ENCODE data around the gene RAD23B.

Gene RAD23B

DNA sequence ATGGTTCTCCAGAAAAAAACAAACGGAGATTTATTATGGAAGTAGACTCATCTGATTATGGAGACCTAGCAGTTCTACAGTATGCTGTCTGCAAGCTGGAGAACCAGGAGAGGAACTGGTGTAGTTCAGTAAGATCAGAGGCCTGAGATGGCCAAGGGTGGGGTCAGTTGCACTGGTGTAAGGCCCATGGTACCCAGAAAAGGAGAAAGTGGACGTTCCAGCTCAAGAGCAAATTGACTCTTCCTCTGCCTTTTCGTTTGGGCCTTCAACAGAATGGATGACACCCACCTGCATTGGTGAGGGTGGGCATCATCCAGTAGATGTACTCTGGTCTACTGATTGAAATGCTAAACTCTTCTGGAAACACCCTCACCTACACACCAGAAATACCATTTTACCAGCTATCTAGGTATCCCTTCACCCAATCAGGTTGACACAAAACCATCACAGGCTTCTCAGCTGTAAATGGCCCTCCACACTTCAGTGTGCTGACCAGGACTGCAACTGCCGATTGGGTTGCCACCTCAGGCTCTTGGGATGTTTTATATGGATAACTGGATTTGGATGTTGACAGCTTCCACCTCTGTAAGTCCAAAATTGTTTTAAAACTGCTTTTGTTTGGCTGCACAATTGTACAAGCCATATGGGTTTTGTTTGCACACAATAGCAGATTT lies 51.2 kb downstream of the RAD23B start:
- H3K4me1 ChIP-seq (ENCODE audit: control insufficient read depth, insufficient read depth, low read length): no peaks in the 10 kb centered on the region
- H3K36me3 ChIP-seq (ENCODE audit: control insufficient read depth, insufficient read depth, low read length): peaks cover 20% of the 10 kb centered on the region
- no peak overlapping the region for H3K27ac ChIP-seq (ENCODE audit: low read depth, low read length)
- no peaks in the 10 kb centered on the region for H3K27me3 ChIP-seq (ENCODE audit: control insufficient read depth, insufficient read depth, low read length)
- no peak overlapping the region for H3K9ac ChIP-seq (ENCODE audit: low read length)
- no peak overlapping the region for H3K4me3 ChIP-seq (ENCODE audit: low read length)

DNA sequence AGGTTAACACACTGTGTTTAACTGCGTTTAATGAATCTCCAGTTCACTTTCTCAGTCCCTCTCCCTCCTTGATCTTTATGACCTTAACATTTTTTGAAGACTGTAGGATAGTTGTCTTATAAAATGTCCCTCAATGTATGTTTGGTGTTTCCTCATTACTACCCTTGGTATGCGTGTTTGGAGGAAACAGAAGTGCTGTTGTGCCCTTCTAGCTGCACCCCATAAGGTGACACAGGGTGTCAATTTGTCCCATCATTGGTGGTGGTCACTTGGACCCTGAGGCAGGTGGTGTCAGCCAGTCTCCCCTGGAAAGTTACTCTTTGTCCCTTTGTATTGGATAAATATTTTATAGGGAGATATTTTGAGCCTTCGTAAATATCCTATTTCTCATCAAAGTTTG lies 52.3 kb downstream of the RAD23B start:
- no peak overlapping the region for H3K4me3 ChIP-seq (ENCODE audit: low read length)
- no peak overlapping the region for H3K27ac ChIP-seq (ENCODE audit: low read depth, low read length)
- H3K36me3 ChIP-seq (ENCODE audit: control insufficient read depth, insufficient read depth, low read length): peaks cover 20% of the 10 kb centered on the region
- no peaks in the 10 kb centered on the region for H3K27me3 ChIP-seq (ENCODE audit: control insufficient read depth, insufficient read depth, low read length)
- no peak overlapping the region for H3K9ac ChIP-seq (ENCODE audit: low read length)
- H3K4me1 ChIP-seq (ENCODE audit: control insufficient read depth, insufficient read depth, low read length): no peaks in the 10 kb centered on the region

DNA sequence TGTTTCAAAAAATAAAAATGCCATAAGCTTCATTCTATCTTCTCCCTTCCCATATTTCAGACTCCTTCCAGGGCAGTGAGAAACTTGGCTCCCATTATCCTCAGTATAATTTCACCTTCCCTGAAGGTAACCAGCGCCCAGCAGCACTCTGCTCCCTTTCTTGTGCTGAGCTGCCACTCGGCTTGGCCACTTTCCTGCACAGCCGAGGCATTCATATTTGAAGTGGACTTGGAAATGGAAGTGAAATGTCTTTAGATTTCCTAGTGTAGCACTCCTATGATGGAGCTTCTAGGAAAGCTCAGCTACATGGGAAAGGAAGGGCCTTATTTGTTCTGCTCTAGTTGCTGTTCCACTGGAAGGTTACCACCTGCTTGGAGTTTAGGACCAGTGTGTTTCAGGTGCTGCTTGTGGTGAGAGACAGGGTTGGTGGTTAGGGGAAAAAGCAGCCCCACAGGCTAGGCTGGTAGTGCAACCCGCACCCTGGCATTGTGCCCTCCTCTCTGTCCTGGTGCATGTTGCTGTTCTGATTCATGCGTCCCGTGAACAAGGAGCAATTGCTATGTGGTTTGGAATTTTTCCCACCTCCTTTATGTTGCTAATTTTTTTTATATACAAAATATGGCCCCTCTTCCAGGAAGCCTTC lies 53.8 kb downstream of the RAD23B start:
- Histone ChIP-seq H3K27me3 (ENCODE audit: control insufficient read depth, insufficient read depth, low read length) (no peaks in the 10 kb centered on the region), H3K4me3 (ENCODE audit: low read length) (no peak overlapping the region), H3K4me1 (ENCODE audit: control insufficient read depth, insufficient read depth, low read length) (no peaks in the 10 kb centered on the region), H3K27ac (ENCODE audit: low read depth, low read length) (no peak overlapping the region), H3K9ac (ENCODE audit: low read length) (no peak overlapping the region), H3K36me3 (ENCODE audit: control insufficient read depth, insufficient read depth, low read length) (peaks cover 17% of the 10 kb centered on the region)

DNA sequence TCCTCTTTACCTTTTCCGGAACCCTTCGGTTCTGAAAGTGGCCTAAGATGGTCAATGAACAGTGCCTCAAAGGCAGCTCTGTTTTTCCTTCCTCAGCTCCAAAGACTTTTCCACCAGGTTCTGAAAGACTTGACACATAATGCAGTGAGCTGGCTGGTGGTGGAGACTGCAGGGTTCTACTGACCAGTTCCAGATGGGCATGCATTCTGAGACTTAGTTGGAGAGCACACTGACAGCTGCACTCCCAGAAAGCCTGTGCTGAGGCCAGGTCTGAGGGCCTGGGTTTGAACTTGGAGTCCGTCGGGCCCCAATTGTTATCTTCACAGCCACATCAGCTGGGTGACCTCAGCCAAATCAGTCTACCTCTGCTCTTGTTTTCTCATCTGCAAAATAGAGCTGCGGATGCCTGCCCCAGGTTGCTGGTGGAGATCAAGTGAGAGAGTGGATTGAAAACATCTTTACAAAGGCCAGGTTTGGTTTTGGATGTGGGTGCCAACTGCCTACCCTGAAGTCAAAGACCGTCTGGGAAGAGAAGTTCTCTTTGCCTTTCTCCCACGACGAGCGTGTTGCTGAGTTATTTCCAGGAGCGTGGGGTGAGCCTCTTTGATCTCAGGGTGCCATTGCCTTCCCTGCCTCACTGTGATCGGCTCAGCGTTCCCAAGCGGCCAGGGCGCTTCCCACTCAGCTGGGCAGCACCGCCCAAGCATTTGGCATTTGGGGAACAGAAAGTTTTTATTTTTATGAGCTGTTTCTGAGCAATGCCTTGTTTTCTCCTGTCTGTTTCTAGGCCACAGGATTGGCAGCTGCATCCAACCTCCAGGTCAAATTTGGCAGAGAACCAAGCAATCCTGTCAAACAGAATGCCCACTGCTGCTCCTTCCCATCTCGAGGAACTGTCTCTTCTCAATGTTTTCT lies 54.9 kb downstream of the RAD23B start:
- peaks cover 14% of the 10 kb centered on the region for H3K36me3 ChIP-seq (ENCODE audit: control insufficient read depth, insufficient read depth, low read length)
- H3K27me3 ChIP-seq (ENCODE audit: control insufficient read depth, insufficient read depth, low read length): no peaks in the 10 kb centered on the region
- H3K4me3 ChIP-seq (ENCODE audit: low read length): no peak overlapping the region
- H3K9ac ChIP-seq (ENCODE audit: low read length): no peak overlapping the region
- H3K27ac ChIP-seq (ENCODE audit: low read depth, low read length): no peak overlapping the region
- H3K4me1 ChIP-seq (ENCODE audit: control insufficient read depth, insufficient read depth, low read length): no peaks in the 10 kb centered on the region

DNA sequence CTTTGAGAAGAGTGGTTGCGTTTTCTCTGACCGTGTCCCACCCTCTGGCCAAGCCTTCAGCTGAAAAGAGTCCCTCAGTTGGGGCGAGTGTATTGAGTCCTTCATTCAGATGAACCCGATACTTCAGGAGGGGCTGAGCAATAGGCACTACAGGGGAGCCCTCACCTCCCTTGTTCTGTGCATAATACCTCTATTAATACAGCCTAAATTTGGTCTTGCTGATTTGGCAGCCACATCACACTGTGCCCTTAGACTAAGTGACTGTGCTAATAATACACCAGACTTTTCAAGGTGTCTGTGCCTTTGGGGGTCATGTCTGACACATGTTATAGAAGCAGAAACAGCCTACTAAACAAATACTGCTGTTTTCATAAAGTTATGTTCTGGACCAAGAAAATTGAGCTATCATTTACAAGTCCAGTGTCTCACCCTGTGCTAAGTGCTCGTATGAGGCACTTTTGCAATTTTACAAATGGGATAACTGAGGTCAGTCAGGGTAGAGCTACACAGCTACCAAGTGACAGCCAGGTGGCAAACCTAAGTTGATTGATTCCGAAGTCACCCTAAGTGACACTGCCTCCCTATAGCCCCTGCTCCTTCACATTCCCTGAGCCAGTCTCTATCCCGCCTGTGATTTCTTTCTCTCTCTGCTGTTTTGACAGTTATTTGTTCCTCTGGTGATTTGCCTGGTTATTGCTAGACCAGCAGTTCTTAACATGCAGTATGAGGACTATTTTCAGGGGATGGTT lies 56.0 kb downstream of the RAD23B start:
- Histone ChIP-seq H3K36me3 (ENCODE audit: control insufficient read depth, insufficient read depth, low read length) (peaks cover 3% of the 10 kb centered on the region), H3K4me1 (ENCODE audit: control insufficient read depth, insufficient read depth, low read length) (no peaks in the 10 kb centered on the region), H3K4me3 (ENCODE audit: low read length) (no peak overlapping the region), H3K9ac (ENCODE audit: low read length) (no peak overlapping the region), H3K27ac (ENCODE audit: low read depth, low read length) (no peak overlapping the region), H3K27me3 (ENCODE audit: control insufficient read depth, insufficient read depth, low read length) (no peaks in the 10 kb centered on the region)

DNA sequence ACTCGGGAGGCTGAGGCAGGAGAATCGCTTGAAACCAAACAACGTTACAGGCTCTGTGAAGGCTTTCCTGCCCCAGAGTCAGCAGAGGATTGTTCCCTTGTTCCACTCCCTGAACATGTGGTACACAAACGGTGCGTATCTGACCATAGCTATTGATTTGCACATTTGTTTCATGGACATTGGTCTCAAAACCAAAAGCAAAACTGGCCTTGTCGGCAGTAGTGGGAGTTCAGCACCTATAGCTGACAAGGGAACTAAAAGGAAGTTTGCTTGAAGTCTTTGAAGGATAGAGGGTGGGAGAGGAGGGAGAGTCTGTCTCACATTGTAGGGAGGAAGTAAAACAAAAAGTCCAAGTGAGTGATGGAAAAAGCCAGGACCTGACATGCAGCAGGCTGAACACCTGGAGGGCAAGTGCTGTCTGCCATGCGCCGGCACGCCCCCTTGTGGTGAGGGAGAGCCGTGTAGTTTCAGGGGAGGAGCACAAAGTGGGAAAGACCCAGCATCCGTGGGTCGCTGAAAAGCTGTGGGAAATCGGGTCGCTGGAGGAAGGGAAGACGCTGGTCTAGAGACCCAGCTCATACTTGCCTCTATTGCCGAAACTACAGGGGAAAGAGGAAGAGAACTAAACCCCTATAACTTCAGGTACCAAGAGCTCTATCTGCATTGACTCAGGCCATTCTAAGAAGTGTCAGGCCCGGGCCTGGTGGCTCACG lies 58.0 kb downstream of the RAD23B start:
- Histone ChIP-seq H3K4me1 (ENCODE audit: control insufficient read depth, insufficient read depth, low read length) (no peaks in the 10 kb centered on the region), H3K27ac (ENCODE audit: low read depth, low read length) (no peak overlapping the region), H3K9ac (ENCODE audit: low read length) (no peak overlapping the region), H3K27me3 (ENCODE audit: control insufficient read depth, insufficient read depth, low read length) (no peaks in the 10 kb centered on the region), H3K4me3 (ENCODE audit: low read length) (no peak overlapping the region), H3K36me3 (ENCODE audit: control insufficient read depth, insufficient read depth, low read length) (no peaks in the 10 kb centered on the region)

DNA sequence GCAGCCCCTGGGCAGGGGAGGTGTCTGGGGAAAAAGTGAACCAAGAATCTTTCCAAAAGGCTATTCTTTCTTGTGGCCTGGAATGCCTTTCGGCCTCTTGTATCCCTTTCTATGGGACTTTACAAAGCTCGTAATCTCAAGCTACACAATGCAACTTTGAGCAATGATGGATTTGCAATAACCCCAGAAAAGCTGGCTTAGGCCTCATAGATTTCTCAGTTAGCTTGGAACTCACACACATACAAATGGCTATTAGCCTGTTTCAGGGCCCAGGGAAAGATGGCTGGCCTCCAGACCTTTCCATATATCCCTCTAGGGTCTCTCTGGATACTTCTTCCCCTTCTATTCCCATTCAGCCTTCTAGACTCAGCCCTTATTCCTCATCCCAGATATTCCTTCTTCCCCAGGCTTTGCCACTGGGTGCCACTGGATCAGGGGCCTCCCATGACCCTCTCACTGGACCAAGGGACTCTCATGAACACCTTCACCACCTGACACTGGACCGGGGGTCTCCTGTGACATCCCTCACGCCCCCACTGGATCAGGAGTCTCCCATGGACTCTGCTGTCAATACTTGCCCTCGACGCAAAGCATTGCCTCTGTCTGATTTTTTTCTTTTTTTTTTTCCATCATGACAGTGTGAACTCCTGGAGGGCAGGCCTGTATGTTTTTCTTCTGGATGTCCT lies 59.5 kb downstream of the RAD23B start:
- Histone ChIP-seq H3K9ac (ENCODE audit: low read length) (no peak overlapping the region), H3K36me3 (ENCODE audit: control insufficient read depth, insufficient read depth, low read length) (no peaks in the 10 kb centered on the region), H3K27me3 (ENCODE audit: control insufficient read depth, insufficient read depth, low read length) (no peaks in the 10 kb centered on the region), H3K4me1 (ENCODE audit: control insufficient read depth, insufficient read depth, low read length) (no peaks in the 10 kb centered on the region), H3K27ac (ENCODE audit: low read depth, low read length) (no peak overlapping the region), H3K4me3 (ENCODE audit: low read length) (no peak overlapping the region)

DNA sequence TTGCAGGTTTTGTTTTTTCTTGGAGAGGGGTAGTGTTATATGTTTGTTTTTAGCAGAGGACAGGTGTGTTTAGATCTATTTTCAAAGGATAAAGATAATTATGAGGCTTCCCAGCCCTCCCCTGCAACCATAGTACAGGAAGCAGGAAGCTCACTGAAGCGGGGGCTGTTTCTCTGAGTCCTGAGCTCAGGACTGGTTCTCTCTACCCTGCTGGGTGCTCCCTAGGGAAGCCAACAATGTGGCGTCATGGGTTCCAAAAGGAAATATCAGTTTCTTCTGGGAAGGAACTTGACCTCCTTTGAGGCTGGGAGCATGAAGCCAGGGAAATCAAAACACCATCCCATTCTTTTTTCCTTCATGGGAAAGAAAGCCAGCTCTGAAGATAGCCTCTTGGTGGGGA lies 62.2 kb downstream of the RAD23B start:
- Histone ChIP-seq H3K4me1 (ENCODE audit: control insufficient read depth, insufficient read depth, low read length) (no peaks in the 10 kb centered on the region), H3K4me3 (ENCODE audit: low read length) (no peak overlapping the region), H3K9ac (ENCODE audit: low read length) (no peak overlapping the region), H3K36me3 (ENCODE audit: control insufficient read depth, insufficient read depth, low read length) (no peaks in the 10 kb centered on the region), H3K27me3 (ENCODE audit: control insufficient read depth, insufficient read depth, low read length) (no peaks in the 10 kb centered on the region), H3K27ac (ENCODE audit: low read depth, low read length) (no peak overlapping the region)

DNA sequence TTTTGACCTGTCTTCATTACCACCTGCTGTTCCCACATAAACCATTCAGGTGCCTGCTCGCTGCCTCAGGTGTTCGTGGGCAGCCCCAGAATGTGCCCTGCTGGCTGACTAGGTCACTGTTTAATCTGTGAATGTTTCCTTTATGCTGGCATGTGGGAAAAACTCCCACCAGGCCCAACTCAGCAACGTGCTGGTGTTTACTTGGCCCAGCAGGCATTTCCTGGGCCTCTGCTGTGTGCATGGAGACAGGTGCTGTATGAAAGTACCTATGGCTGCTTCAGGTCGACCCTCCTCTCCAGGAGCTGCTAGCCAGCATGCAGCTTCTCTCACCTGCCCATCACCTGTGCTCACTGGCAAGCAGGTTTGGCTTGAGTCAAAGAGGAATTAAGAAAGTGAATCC lies 65.8 kb downstream of the RAD23B start:
- H3K36me3 ChIP-seq (ENCODE audit: control insufficient read depth, insufficient read depth, low read length): no peaks in the 10 kb centered on the region

DNA sequence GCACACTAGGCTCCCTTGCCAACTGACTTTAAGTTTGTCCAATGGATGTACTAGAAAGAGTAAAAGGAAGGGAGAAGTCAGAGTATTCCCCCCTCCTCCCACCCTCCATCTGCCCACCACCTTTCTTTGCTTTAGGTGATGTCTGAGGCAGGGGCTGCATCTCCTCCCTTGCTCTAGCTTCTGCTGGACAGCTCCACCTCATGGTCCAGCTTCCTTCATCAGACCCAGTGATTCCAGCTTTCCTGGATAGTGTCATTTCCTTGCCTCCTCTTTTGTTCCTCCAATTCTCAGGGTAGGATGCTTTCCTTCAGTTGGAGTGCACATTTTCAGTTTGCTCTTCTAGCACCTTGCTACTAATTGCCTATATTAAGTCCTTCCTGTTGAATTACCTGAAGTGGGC lies 67.4 kb downstream of the RAD23B start:
- H3K36me3 ChIP-seq (ENCODE audit: control insufficient read depth, insufficient read depth, low read length): no peaks in the 10 kb centered on the region
- H3K4me1 ChIP-seq (ENCODE audit: control insufficient read depth, insufficient read depth, low read length): no peaks in the 10 kb centered on the region
- H3K27ac ChIP-seq (ENCODE audit: low read depth, low read length): no peak overlapping the region
- no peaks in the 10 kb centered on the region for H3K27me3 ChIP-seq (ENCODE audit: control insufficient read depth, insufficient read depth, low read length)
- H3K4me3 ChIP-seq (ENCODE audit: low read length): no peak overlapping the region
- H3K9ac ChIP-seq (ENCODE audit: low read length): no peak overlapping the region

More for the DNA sequence above, 65.8 kb downstream of the RAD23B start:
- Histone ChIP-seq H3K4me1 (ENCODE audit: control insufficient read depth, insufficient read depth, low read length) (no peaks in the 10 kb centered on the region), H3K9ac (ENCODE audit: low read length) (no peak overlapping the region), H3K27me3 (ENCODE audit: control insufficient read depth, insufficient read depth, low read length) (no peaks in the 10 kb centered on the region), H3K27ac (ENCODE audit: low read depth, low read length) (no peak overlapping the region), H3K4me3 (ENCODE audit: low read length) (no peak overlapping the region)

DNA sequence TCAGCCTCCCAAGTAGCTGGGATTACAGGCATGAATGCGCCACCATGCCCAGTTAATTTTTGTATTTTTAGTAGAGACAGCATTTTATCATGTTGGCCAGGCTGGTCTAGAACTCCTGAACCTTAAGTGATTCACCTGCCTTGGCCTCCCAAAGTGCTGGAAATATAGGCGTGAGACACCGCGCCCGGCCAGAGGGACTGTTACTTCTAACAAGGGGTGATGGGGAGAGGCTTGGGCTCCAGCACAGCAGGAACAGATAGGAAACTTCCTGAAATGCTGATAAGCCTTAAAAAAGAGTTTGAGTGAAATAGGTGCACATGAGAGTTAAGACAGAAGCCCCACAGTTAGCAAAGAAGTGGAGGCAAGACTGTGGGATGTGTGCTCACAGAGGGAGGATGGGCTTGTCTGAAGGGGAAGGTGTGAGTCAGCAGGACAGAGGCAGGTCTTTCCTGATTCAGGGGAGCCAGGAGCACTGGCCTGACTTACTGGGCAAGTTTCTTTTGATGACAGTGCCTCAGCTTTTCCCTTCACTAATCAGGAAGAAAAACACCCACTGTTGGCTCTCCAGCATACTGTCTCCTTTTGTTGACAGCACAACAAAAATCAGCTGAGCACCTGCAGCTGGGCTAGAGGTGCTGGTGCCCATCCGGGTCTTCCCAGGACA lies 68.4 kb downstream of the RAD23B start:
- Histone ChIP-seq H3K9ac (ENCODE audit: low read length) (no peak overlapping the region), H3K27ac (ENCODE audit: low read depth, low read length) (no peak overlapping the region), H3K27me3 (ENCODE audit: control insufficient read depth, insufficient read depth, low read length) (no peaks in the 10 kb centered on the region), H3K4me1 (ENCODE audit: control insufficient read depth, insufficient read depth, low read length) (no peaks in the 10 kb centered on the region), H3K36me3 (ENCODE audit: control insufficient read depth, insufficient read depth, low read length) (no peaks in the 10 kb centered on the region), H3K4me3 (ENCODE audit: low read length) (no peak overlapping the region)

Data from rectal smooth muscle tissue (tissue), 1 donor.